Stimulated activated CD4-positive, alpha-beta T cell treated with anti-CD3 and anti-CD28 coated beads, Interleukin-15, amount 100 ng/mL, for 1 hour (primary cell): ENCODE measurements around the gene SNX19.

Experiments
- DNase-seq, 2 donors: peaks; one replicate each; pipeline ENCODE4 v3.0.0-alpha.2; 2020; ENCODE audit warnings: low read depth in 1 of 2, low spot score in 1 of 2

SNX19 gene

DNA sequence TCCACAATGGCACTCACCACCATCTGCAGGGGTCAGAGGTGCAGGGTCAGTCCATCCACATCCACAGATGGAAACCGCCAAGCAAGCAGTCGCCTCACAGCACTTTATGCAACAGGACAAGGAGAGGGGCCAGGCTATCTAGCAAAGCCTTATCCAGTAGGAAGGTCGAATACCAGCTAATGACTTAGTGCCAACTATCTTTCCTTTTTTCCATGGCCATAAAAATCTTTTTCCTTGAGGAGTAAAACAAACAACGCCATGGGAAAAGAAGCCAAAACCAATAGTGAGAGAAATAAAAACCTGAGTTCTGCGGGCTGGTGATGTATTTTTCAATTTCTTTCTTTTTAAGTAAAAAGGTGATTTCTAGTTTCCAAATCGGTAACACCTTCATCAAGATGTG is 8.2 kb downstream of the SNX19 start:
- no peak for DNase-seq

DNA sequence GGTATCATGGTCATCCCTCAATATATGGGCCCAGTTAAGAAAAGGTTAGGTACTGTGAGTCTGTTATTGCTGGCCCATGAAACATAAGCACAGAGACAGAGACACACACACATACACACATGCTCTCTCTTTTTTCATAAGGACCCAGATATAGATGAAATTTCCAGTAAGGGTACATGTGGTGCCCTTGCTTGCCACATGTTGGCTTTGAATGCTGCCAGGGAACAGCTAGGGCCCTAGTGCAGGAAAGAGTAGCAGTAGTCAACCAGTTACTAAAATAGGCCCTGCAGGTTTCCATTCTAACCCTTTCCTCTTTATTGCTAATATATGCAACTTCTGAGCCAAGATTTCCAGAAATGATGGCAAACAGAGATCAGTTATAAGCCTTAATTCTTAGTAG is 9.1 kb downstream of the SNX19 start:
- DNase-seq = no peak

DNA sequence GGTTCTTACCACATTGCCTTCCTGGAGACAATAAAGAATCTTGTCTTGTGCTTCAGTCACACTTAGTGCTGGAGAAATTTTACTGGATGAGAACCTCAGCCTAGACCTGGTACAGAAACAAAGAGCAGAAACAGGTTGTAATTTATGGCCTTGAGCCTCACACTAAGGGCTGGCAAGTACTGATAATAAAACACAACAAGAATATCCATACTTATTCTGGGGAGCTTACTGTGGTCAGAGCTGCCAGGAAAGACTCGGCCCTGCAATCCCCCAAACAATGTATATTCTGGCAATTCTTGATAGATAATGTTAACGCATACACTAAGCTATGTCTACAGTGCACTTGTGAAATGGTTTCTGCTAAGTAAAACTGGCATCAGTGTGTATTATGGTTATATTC is 9.7 kb downstream of the SNX19 start:
- no peak for DNase-seq

DNA sequence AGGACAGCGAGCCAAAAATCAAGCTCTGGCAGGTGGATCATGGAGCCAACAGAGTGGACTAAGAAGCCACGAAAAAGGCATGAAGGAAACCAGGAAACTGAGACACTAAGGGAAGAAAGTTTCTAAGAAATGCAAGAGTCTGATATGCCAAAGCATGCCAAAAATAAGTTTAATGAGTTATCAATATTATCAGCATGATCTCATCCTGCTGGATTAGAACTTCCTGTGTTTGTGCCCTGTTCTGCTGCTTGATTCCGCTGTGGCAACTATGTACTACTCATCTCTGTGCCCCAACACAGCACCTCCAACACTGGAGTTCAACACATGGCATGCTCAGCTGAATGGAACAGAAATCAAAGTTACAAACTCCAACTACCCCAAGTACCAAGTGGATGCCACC is 10.8 kb downstream of the SNX19 start:
- DNase-seq = no peak

DNA sequence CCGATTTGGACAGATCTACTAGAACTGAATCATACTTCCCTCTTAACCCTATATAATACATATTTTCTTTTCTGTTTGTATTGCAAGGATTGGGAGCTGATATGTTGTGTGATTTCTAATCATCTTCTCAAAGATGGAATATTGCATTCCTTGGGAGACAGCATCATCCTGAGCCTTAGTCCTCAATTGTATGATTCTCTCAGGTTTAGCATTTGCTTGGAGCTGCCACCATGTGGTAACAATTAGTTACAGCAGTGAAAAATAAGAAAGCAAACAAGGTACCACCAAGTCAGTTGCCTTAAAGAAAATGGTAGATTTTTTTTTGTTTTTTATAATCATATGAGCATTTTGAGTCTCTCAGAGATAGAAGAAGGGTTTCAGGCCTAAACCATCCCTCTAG is 11.9 kb downstream of the SNX19 start:
- DNase-seq = no peak

DNA sequence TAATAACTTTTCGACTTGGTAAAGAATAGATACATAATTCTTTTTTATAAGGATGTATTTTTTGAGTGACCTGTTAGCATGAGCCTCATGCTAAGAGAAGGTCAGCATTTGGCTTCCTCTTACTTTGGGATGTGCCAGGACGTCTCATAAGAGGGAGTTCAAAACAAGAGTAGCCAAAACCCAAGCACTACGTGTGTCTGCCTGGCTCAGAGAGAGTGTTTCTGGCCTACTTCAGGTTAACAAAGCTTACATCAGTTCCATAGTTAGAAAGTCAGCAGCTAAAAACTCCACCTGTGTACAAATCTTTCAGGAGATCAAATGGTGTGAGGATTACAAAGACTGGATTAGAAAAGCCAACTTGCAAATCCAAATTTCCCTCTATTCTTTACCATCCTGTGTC is 13.9 kb downstream of the SNX19 start:
- DNase-seq = no peak

DNA sequence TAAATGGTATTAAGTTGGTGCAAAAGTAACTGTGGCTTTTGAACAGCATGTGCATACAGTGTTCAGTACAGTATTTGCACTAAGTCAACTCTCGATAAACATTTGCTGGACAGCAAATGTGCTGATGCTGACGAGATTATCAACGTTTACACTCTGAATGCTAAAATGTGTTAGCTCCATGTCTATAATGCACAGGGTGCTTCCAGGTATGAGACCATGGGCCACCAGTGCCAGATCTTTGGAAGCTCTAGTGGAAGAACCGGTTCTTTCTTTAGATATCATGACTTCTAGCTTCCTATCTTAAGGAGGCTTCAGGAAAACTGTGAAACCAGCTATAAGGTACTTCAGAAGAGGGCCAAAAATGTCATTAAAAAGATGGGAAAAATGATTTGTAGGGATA is 17.2 kb downstream of the SNX19 start:
- DNase-seq = no peak

DNA sequence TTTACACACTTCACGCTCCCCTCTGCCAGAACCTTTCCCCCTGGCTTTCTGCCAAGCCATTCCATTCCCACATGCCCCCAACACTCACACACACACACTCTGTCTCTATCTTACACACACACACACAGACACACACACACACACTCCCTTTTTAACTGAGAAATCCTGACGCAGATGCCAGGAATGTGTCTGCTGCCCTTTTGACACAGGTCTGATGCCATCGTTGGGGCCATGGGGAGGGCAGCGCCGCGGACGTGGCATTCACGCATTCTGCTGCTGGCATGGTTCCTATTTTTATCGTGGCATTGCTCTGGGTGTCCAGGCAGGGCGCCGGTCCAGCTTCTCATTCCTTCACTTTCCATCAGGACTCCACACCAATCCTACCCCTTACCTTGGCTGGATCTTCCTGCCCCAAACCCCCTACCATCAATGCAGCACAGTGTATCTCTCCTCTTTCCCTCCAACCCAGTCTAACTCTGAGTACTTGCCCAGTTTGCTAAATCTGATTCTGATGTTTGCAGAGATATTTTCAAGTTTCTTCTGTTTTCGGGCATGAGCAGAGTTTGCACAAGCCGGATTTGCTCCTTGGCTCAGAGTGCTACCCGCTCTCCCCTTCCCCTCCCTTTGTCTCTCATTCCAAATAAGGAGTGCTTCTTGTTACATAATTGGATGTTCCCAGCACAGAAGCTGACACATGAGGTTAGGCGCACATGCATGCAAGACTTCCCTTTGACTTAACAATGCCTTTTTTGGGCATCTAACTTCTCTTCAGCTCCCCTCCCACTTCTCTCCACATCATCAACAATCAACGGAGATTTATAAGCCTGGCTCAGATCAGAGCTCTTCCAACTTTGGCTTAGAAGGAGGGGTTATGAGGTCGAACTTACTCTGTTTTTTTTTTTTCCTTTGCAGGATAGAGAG is 18.8 kb downstream of the SNX19 start:
- DNase-seq = no peak

DNA sequence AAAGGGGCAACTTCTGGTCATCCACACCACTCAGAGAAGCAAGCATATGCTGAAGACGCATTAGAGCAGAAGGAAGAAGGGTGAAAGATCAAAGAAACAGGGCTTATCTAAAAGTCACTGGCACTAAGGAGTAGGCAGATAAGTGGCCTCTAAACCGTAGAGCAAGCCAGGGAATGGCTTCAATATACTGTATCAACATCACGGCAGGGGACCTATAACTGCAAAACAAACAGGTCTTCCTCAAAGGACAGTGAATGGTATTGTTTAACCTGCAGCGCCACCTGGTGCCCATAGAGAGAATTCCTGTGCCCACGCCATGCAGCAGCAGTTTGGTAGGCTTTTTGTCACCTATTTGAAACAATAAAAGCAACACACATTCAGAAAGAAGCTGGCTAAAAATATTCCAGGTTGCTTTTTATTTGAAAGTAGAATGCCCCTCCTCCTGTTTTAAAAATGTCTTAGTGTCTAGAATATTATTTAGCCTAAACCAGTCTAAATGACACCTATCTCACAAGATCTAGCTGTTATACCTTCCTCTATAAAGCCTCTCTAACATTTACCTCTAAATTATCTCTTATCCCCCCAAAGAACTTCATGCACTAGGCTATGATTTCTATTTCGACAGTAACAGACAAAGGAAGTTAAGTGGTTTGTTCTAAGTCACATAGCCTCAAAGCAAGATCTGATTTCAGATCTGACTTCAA is 21.8 kb downstream of the SNX19 start:
- DNase-seq = peak; percentile 20 to 46

DNA sequence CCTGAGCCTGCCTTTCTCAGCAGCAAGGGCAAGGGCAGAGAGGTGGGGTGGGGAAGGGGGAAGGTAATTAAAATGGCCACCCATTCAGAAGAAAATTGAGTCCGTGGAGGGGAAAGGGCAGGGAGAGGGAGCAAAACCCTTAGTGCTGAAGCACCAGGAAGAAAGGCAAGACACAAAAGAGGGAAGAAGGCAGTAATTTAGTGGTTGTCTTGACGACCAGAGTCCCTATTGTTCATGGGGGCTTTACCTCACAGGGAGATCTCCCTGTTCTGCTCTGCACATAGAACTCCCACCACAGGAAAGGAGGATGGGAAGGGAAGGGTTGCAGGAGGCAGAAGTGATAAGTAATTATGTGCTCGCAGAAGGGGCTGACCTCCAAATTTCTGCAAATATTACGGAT is 23.4 kb downstream of the SNX19 start:
- DNase-seq = no peak

DNA sequence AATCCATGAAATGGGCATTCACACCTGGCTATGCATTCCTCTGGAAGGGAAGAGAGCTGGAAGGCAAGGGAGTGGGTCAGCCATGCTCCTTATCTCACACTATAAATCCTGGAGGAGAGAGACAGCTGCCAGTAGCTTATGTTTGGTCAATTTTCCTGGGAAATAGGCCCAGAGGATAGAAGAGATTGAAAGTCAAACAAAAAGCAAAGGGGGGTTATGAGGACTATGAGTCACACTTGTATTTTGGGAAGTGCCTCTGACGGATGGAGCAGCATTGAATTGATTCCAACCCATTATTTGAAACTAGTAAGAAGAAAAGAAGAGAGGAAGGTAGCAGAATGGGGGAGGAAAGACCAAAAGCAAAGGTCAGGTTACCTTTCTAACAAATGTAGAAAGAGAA is 25.0 kb downstream of the SNX19 start:
- DNase-seq = no peak

DNA sequence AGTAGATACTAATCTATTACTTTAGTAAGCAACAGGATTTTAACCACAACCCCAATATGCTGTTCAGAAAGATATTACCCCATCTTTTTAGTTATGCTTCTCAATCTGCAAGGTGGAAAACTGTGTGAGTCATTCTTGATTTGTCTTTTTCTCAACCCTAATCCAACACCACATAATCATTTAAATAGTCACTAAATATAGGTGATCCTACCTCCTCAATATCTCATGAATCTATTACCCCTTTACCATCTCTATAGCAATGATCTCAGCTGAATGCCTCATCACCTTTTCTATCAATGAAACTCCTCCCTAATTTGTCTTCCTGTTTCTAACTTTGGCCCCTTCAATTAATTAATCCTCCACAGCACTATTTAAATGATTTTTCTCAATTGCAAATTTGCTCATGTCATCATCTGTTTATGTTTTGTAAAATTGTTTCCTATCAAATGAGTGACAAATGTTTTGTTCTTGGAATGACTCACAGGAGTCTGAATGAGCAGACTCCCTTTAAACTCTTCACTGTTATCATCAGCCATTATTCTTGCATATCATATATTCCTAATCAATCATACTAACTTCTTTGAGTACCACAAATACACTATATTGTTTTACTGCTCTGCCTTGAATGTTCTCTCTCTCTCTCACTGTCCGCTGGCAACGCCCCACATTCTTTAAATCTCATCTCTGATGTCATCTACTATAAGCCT is 26.1 kb downstream of the SNX19 start:
- DNase-seq = no peak

DNA sequence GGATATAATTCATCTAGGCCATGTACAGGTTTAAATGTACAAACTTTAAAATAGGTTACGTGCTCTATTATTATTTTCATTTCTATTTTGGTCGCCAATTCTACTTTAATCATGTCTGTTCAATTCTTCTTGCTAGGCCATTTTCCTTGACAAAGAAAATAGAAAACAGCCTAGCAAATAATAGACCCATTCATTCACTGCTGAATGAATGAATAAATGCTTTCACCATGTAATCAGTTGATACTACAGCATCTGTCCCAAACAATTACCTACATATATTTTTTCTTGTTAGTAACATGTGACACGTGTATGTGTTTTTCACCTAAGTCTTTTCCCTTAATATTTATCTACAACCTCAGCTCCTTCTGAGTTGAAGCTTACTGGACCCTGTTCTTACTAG is 27.5 kb downstream of the SNX19 start:
- DNase-seq = no peak

DNA sequence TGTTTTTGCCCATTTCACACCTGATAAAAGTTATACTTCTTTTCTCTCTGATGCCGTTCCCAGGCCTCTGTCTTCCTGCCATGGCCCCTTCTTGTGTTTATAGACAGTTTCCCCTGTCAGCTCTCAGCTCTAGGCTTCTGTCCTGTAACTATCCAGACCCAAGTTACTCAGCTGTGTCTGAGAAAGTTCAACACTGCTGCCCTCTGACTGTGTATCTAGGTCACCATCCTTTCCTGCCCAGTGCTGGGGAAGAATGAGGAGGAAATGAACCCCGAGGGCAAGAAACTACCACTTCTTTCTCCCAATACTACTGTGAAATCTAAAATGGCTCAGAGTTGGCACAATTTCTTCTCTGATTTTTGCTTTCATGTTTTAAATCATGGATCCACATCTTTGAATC is 29.6 kb downstream of the SNX19 start:
- DNase-seq = no peak

DNA sequence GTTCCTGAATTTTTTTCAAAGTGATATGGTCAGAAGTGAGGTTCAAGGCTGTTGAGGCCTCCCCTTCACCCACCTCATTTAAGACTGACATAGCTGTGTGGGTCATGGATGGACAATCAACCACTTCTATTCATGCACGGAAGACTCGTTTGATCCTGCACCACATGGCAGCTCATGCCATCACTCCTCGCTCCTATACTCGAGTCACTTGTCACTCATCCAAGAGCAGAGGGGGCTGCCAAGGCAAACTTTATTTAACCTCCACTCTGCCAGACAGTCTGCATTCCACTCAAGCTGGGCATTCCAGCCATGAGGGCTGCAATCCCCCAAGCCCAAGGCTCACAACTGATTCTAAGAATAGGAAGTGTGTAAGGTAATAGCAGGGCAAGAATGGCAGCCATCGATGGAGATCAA is 34.1 kb downstream of the SNX19 start:
- DNase-seq = no peak

DNA sequence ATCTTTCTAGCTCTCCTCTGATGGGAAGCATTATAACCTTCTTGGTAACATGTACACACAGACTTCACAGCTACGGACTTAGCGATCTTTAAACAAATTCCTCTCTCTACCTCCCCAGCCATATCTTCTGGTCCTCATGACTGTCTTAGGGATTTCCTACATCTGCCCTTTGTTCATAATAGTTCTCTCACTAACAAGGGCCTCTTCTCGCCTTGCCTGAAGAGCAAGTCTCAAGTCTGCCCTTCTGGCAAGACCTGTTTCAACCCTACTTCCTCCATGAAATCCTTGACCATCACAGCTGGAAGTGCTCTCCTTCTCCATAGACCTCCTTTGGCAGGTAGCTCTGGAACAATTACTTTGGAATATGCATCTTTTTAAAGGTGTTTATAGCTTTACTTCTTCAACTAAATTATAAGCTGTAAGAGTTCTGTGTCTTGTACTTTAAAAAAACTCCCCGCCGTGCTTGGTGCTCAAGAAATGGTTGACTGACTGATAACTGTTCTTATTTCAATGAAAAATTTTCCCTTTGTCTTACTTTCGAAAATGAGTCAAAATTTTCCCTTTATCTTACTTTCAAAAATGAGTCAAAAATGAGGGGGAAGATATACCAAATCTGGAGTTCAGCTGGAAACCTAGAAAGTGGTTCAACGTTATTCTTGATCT is 34.7 kb downstream of the SNX19 start:
- DNase-seq = no peak

DNA sequence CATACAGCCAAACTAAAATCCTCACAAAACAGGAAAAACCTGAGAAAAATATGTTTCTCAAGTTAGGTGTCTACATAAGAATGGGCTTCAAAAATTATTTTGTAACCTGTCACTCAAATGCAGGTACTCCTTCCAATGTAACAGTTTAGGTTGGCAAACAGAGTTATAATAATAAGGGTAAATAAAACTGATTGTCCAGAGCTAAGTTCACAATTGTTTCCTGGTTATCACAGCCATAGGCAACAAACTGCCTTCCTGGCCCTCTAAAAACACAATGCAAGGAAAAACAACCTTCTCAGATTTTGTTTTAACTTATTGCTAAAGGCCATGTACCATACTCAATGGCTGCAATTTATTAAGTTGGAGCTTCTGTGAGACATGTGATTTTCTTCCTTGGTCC is 36.4 kb downstream of the SNX19 start:
- no peak for DNase-seq

DNA sequence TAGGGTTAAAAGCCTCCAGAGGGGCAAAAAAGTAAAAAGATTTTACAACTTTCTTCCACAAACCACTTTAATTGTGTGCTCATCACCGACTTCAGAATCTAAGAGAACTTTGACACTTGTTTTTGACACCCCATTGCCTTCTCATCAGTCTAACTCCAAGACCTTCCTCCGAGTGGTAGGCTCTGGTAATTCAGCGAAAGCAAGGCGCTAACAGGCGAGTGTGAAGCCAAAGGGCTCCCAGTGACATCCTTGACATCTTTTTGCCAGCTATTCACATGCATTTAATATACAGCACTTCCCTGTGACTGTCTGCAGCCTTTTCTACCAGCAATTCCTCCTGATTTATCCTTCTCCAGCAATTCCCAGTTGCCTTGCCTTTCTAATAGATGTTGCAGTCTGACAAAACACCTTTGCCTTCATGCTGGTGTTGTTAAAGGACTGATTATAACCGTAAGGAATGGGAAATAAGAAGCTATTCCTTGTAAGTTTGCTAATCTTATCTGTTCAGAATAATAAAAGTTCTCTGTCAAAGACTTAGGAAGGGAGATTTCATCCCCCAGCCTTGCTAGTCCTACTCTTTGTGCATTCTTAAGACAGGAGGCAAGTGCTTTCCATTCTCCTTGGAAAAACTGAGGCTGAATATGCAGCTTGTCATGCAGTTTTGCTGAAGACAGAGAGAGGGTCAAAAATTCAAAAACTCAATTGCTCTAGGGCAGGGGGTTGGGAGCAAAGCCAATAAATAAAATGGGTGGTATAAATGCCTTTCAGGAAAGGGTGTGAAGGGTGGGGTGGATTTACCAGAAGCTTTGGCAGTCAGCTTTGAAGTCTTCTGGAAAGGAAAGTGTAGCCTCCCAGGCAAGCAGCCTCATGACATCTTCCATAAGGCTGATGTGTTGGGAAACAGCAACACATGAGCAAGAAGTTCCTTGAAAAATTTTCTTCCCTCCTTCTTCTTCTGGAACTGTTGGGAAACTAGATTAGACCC is 39.1 kb downstream of the SNX19 start:
- no peak for DNase-seq

DNA sequence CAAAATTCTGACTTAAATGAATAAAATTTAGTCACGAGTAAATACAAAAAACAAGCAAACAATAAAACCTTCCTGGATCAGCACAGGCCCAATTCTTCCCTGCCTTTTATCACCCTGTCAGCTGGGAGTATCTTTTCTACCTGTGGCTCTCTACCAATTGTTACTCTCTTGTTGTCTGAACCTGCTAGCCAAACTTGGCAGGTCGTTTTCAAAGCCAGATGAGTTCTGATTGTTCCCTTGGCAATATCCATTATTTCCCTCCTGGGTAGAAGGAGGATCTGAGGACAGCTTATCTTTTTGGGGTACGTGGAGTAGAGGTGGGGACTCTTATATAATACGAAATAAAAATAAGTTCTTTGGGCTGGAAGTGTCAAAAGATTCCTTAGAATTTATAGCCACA is 40.2 kb downstream of the SNX19 start:
- DNase-seq = no peak

DNA sequence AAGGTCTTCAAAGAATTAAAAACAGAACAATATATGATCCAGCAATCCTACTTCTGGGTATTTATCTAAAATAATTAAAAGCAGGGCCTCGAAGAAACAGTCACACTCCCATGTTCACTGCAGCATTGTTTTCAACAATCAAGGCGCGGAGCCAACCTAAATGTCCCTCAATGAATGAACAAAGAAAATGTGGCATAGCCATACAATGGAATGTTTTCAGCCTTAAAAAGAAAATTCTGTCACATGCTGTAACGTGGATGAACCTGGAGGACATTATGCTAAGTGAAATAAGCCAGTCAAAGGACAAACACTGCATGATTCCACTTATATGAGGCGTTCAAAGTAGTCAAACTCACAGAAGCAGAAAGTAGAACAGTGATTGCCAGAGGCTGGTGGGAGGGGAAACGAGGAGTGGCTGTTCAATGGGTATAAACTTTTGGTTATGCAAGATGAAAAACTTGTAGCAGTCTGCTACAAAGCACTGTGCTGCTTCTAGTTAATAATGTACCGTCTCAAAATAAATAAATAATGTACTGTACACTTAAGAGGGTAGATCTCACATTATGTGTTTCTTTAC is 41.2 kb downstream of the SNX19 start:
- DNase-seq = no peak
